Osteoblast (primary cell): Measurements from ENCODE around the gene RNASEH2A. TPM values are rescaled to one million over a fixed set of nuclear protein-coding genes. Genes with fewer than 3 reads are reported as not detected.
A peak's percentile ranks its signal among the peaks of the same experiment; 100 is the strongest.

Experiments used
- DNase-seq: peaks from one replicate; pipeline ENCODE4 v3.0.0; 2011; ENCODE audit warnings: low spot score, mixed read lengths; ENCODE audit not compliant: insufficient read length; ENCODE audit errors: missing footprints
- H2AFZ ChIP-seq: 2 replicates; pipeline ENCODE4 v1.6.0; 2011; ENCODE audit warnings: mild to moderate bottlenecking, low read length
- H3K27ac ChIP-seq: 2 replicates; pipeline ENCODE4 v1.5.1; 2011; ENCODE audit warnings: mild to moderate bottlenecking, low read depth, low read length, moderate library complexity
- H3K27me3 ChIP-seq: 2 replicates; pipeline ENCODE4 v1.6.0; 2012; ENCODE audit warnings: mild to moderate bottlenecking, control low read depth, inconsistent platforms, low read length, moderate library complexity; ENCODE audit not compliant: insufficient read depth
- H3K36me3 ChIP-seq: 2 replicates; pipeline ENCODE4 v1.5.1; 2011; ENCODE audit warnings: mild to moderate bottlenecking, low read length, control low read depth, moderate library complexity; ENCODE audit not compliant: insufficient read depth
- H3K4me1 ChIP-seq: 2 replicates; pipeline ENCODE4 v1.5.1; 2011; ENCODE audit warnings: mild to moderate bottlenecking, low read length, control low read depth, moderate library complexity; ENCODE audit not compliant: insufficient read depth
- H3K4me2 ChIP-seq: 2 replicates; pipeline ENCODE4 v1.6.0; 2011; ENCODE audit warnings: mild to moderate bottlenecking, low read length; ENCODE audit not compliant: insufficient read depth
- H3K4me3 ChIP-seq: fragments of 200-600 bp; sonication (generic); 3 replicates; pipeline ENCODE4 v1.5.1; 2012; ENCODE audit warnings: mild to moderate bottlenecking, low read length, inconsistent platforms; ENCODE audit not compliant: insufficient read depth
- H3K79me2 ChIP-seq: 2 replicates; pipeline ENCODE4 v1.6.0; 2012; ENCODE audit warnings: mild to moderate bottlenecking, low read length, control low read depth, inconsistent platforms; ENCODE audit not compliant: insufficient read depth
- H3K9me3 ChIP-seq: 2 replicates; pipeline ENCODE4 v1.5.1; 2011; ENCODE audit warnings: low read depth, low read length, control low read depth
- H4K20me1 ChIP-seq: 2 replicates; pipeline ENCODE4 v1.6.0; 2012; ENCODE audit warnings: mild to moderate bottlenecking, low read length, control low read depth; ENCODE audit not compliant: insufficient read depth
- CTCF ChIP-seq: IDR thresholded peaks from 2 replicates; pipeline ENCODE4 v1.5.1; 2011; ENCODE audit warnings: mild to moderate bottlenecking, low read depth, low read length, moderate library complexity; ENCODE audit errors: extremely low read depth
- total RNA-seq: library from RNA; depleted of rRNA; stranded (reverse); fragments of >200 nt; gene quantifications from 2 replicates; pipeline ENCODE4 v1.2.3, GENCODE V29; 2012

RNASEH2A gene
- total RNA-seq, 1 donor: 7.6 TPM

GRCh38 chr19:12847159-12848139 lies 41.1 kb downstream of the RNASEH2A start:
- no peaks in the 10 kb centered on the region for H3K9me3 ChIP-seq
- no peaks in the 10 kb centered on the region for H3K79me2 ChIP-seq
- peak; percentile 88 for TF ChIP-seq CTCF
- H3K27ac ChIP-seq: no peak overlapping the region
- H2AFZ ChIP-seq: peak overlapping the region; percentile 83
- peak; percentile 99 for DNase-seq
- peaks cover 4% of the 10 kb centered on the region for H3K4me1 ChIP-seq
- peak overlapping the region; percentile 84 for H3K4me2 ChIP-seq
- H3K27me3 ChIP-seq: peaks cover 6% of the 10 kb centered on the region
- no peaks in the 10 kb centered on the region for H4K20me1 ChIP-seq
- peak overlapping the region; percentile 58 for H3K4me3 ChIP-seq
- H3K36me3 ChIP-seq: no peaks in the 10 kb centered on the region

DNA sequence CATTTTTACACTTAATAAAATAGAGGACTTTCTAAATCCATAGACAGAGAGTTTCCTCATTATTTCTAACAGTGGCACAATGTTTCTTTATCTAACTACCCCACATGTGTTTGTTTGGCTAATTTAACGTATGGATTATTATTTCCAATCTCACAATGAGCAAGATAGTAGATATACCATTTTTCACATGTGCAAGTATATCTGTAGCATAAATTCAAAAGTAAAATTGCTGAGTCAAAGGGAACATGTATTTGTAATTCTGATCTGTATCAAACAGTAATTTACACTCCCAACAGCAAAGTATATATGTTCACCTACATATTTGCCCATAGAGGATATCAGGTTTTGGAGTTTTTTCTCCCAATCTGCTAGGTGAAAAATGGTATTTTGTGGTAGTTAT lies 50.3 kb downstream of the RNASEH2A start:
- Histone ChIP-seq H3K9me3 (no peaks in the 10 kb centered on the region), H2AFZ (no peak overlapping the region), H3K36me3 (no peaks in the 10 kb centered on the region), H3K4me2 (no peak overlapping the region), H3K79me2 (no peaks in the 10 kb centered on the region), H3K27ac (no peak overlapping the region), H3K4me1 (no peaks in the 10 kb centered on the region), H3K27me3 (no peaks in the 10 kb centered on the region), H3K4me3 (no peak overlapping the region), H4K20me1 (no peaks in the 10 kb centered on the region)
- DNase-seq: no peak
- TF ChIP-seq CTCF: no peak

GRCh38 chr19:12858041-12858928 lies 51.9 kb downstream of the RNASEH2A start:
- no peaks in the 10 kb centered on the region for H3K36me3 ChIP-seq
- H3K9me3 ChIP-seq: no peaks in the 10 kb centered on the region
- H3K4me3 ChIP-seq: no peak overlapping the region
- H3K4me1 ChIP-seq: no peaks in the 10 kb centered on the region
- no peak overlapping the region for H3K4me2 ChIP-seq
- no peak overlapping the region for H3K27ac ChIP-seq
- H3K79me2 ChIP-seq: no peaks in the 10 kb centered on the region
- TF ChIP-seq CTCF: no peak
- peak; percentile 39 for DNase-seq
- H3K27me3 ChIP-seq: no peaks in the 10 kb centered on the region
- H4K20me1 ChIP-seq: no peaks in the 10 kb centered on the region
- H2AFZ ChIP-seq: no peak overlapping the region

DNA sequence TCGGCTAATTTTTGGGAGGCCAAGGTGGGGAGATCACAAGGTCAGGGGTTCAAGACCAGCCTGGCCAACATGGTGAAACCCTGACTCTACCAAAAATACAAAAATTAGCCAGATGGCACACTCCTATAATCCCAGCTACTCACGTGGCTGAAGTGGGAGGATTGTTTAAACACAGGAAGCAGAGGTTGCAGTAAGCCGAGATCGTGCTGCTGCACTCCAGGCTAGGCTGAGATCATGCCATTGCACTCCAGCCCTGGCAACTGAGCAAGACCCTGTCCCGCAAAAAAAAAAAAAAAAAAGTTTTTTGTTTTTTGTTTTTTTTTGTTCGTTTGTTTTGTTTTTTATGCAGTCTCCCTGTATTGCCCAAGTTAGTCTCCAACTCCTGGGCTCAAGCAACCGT lies 53.2 kb downstream of the RNASEH2A start:
- no peaks in the 10 kb centered on the region for H3K36me3 ChIP-seq
- TF ChIP-seq CTCF: no peak
- no peaks in the 10 kb centered on the region for H3K9me3 ChIP-seq
- no peaks in the 10 kb centered on the region for H3K79me2 ChIP-seq
- no peak overlapping the region for H3K4me2 ChIP-seq
- no peak overlapping the region for H2AFZ ChIP-seq
- no peak for DNase-seq
- no peaks in the 10 kb centered on the region for H3K4me1 ChIP-seq
- no peaks in the 10 kb centered on the region for H3K27me3 ChIP-seq
- no peaks in the 10 kb centered on the region for H4K20me1 ChIP-seq
- no peak overlapping the region for H3K27ac ChIP-seq
- H3K4me3 ChIP-seq: no peak overlapping the region
